HUES48 (cell line): ENCODE measurements around the gene SLCO3A1.

Source experiments
- H3K27ac ChIP-seq: one replicate; pipeline ENCODE4 v1.7.0; 2013; ENCODE audit warnings: low read depth, low read length, inconsistent platforms
- H3K27me3 ChIP-seq: 2 replicates; pipeline ENCODE4 v1.6.1; 2013; ENCODE audit warnings: mild to moderate bottlenecking, low read length; ENCODE audit not compliant: control insufficient read depth, insufficient read depth
- H3K36me3 ChIP-seq: 2 replicates; pipeline ENCODE4 v1.6.1; 2013; ENCODE audit warnings: low read length; ENCODE audit not compliant: control insufficient read depth, insufficient read depth
- H3K4me1 ChIP-seq: 2 replicates; pipeline ENCODE4 v1.6.1; 2013; ENCODE audit warnings: mild to moderate bottlenecking, low read length; ENCODE audit not compliant: control insufficient read depth, insufficient read depth
- H3K4me3 ChIP-seq: 2 replicates; pipeline ENCODE4 v1.5.1; 2013; ENCODE audit warnings: mild to moderate bottlenecking, low read depth, low read length
- H3K9ac ChIP-seq: 2 replicates; pipeline ENCODE4 v1.6.1; 2013; ENCODE audit warnings: mild to moderate bottlenecking, low read depth, low read length, moderate library complexity
- H3K9me3 ChIP-seq: 2 replicates; pipeline ENCODE4 v1.6.1; 2013; ENCODE audit warnings: low read length; ENCODE audit not compliant: control insufficient read depth, insufficient read depth

SLCO3A1 gene

DNA sequence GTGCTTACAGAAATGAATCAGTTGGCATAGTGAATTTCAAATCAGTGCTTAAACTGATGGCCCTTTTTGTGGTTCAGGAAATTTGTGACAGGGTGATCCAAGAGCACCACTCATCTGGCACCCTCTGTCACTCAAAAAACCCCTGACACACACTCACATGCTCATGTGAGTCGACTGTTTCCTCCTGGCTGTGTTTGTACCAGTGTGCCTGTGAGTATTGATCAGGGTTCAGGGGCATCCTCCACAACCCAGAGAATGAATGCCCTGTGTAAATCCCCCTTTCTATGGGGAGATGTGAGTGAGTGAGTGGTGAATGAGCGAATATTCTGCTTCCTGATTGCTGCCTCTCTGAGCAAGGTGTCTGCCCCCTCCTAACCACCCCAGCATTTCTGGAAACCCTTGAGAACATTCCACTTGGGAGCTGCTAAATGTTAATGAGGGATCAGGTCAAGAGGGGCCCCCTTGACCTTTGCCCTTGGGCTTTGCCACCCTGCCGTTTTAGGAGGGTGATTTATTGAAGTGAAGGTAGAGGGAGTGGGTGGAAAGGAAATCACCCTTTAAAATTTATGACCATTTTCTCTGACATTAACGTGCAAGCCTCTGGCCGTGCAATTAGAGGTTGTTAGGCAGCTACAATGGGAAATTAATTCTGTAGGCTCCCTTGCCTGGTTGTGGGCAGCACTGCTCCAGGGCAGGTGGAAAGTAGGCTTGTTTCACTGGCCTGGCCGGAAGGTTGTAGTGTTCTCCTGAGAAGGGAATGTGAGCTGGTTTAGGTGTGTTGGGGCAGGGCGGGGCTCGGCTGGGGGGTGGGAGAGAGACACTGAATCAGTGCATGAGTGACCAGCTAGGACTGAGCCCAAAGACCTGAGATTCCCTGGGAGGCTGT lies 87.2 kb downstream of the SLCO3A1 start:
- peaks cover 19% of the 10 kb centered on the region for H3K4me1 ChIP-seq
- no peaks in the 10 kb centered on the region for H3K9me3 ChIP-seq
- H3K27me3 ChIP-seq: no peaks in the 10 kb centered on the region
- no peak overlapping the region for H3K9ac ChIP-seq
- H3K36me3 ChIP-seq: no peaks in the 10 kb centered on the region
- H3K27ac ChIP-seq: peak overlapping the region; percentile 17
- no peak overlapping the region for H3K4me3 ChIP-seq

DNA sequence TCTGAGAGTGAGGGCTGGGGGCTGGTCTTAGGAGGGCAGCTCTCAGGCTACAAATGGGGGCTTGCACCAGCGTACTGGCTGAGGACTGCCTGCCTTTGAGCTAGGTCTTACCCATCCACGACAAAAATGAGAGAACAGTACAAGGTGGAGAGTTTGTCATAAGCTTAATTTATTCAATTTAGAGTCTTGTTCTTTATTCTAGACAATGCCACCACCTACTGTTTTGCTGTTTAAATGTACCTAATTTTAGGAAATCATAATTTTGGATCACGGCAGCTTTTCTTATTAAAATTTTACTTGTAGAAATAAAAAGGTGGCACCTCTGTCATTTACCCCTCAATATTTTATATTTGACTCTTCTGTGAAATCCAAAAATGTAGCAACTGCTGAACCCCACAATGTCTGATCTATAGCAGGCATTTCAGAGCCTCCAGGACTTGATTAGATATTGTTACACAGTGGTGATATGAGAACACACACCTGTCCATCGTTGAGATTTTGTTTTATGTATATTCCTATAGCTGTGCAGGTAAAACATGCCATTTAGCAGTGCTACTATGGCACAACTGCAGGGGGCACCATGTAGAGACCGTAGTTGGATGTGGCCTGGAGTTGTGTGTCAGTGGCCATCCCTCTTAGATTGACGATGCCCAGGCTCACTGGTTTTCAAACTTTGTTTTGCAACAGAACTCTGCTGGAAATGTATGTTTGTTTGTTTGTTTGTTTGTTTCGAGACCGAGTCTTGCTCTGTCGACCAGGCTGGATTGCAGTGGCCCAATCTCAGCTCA lies 88.6 kb downstream of the SLCO3A1 start:
- Histone ChIP-seq H3K4me3 (no peak overlapping the region), H3K27ac (no peak overlapping the region), H3K9ac (no peak overlapping the region), H3K27me3 (no peaks in the 10 kb centered on the region), H3K4me1 (peaks cover 32% of the 10 kb centered on the region), H3K36me3 (no peaks in the 10 kb centered on the region), H3K9me3 (no peaks in the 10 kb centered on the region)

DNA sequence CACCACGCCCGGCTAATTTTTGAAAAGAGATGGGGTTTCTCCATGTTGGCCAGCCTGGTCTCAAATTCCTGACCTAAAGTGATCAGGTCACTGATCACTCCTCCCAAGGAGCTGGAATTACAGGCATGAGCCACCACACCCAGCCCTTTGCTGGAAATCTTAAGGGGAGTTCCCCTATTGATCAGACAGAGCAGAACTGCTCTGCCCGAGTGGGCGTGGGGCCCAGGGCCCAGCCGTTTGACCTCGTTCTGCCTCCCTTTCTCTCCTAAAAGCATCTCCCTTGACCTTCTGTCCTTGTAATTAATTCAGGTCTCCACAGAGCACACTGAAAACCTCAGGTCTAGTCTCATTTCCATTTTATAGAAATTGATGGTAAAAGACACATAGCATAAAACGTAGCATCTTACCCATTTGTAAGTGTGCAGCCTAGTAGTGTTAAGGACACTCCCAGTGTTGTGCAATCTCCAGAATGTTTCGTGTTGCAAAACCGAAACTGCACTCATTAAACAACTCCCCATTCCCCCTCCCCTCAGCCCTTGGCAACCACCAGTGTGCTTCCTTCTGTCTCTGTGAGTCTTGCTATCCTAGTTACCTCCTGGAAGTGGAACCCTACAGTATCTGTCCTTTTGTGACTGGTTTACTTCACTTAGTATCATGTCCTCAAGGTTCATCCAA lies 89.3 kb downstream of the SLCO3A1 start:
- H3K27ac ChIP-seq: peak overlapping the region; percentile 31
- H3K36me3 ChIP-seq: no peaks in the 10 kb centered on the region
- H3K9ac ChIP-seq: no peak overlapping the region
- no peak overlapping the region for H3K4me3 ChIP-seq
- peaks cover 40% of the 10 kb centered on the region for H3K4me1 ChIP-seq
- no peaks in the 10 kb centered on the region for H3K27me3 ChIP-seq
- no peaks in the 10 kb centered on the region for H3K9me3 ChIP-seq

- Histone ChIP-seq H3K9me3 (no peaks in the 10 kb centered on the region), H3K36me3 (no peaks in the 10 kb centered on the region), H3K27me3 (no peaks in the 10 kb centered on the region), H3K9ac (no peak overlapping the region), H3K27ac (no peak overlapping the region), H3K4me1 (peaks cover 52% of the 10 kb centered on the region), H3K4me3 (no peak overlapping the region)
These were observed 90.8 kb downstream of the SLCO3A1 start for GRCh38 chr15:91944331-91944730.

- Histone ChIP-seq H3K9ac (no peak overlapping the region), H3K36me3 (no peaks in the 10 kb centered on the region), H3K9me3 (no peaks in the 10 kb centered on the region), H3K27ac (no peak overlapping the region), H3K4me3 (no peak overlapping the region), H3K27me3 (no peaks in the 10 kb centered on the region), H3K4me1 (peaks cover 55% of the 10 kb centered on the region)
These were observed 91.9 kb downstream of the SLCO3A1 start for GRCh38 chr15:91945385-91945784.

DNA sequence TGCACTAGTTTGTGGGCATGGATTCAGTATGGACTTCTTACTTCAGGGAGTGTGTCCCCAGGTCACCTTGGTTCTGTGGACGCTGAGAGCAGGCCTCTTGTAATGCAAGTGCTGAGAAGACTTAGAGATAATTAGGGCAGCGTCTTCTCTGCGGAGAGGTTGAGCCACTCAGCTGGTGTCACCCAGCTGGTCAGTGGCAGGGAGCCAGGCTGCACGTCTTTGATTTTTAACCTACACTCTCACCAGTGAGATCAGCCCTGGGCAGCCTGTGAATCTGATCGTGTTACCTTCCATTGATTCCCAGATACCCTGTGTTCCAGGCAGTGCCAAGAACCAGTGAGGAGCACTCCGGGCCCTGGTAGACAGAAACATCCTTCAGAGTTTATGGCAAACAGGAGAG lies 92.6 kb downstream of the SLCO3A1 start:
- H3K9ac ChIP-seq: no peak overlapping the region
- no peak overlapping the region for H3K27ac ChIP-seq
- peaks cover 55% of the 10 kb centered on the region for H3K4me1 ChIP-seq
- no peaks in the 10 kb centered on the region for H3K9me3 ChIP-seq
- H3K27me3 ChIP-seq: no peaks in the 10 kb centered on the region
- no peak overlapping the region for H3K4me3 ChIP-seq
- no peaks in the 10 kb centered on the region for H3K36me3 ChIP-seq

DNA sequence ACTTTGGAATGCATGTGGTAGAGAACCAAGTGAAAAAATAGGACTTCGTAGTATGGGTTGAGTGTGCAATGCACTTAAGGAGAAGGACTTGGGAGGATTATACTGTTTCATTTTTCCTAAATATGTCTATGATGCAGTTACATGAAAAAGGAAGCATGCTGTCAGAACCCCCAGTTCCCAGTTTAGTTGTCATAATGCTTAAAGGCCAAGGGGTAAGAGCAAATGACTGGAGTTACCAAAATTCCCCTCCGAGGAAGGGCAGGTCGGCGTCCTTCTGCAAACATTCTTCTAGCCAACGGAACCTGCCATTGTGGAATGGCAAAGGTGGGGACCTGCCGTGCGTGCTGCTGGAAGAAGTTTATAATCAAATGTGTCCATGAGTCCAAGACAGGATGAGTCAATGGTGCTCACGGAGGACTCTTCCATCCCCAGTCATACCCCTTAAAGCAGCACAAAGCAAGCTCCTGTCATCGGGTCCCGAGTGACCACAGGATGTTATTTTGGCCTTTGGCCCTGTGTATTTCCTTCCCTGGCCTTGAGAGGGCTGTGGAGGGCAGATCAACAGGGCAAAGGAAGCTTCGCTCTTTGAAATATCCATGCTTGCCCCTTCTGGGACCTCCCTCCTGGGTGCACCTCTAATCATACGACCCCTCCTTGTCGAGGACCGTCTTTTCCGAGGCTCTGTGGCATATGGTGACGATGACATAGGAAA lies 93.2 kb downstream of the SLCO3A1 start:
- Histone ChIP-seq H3K9me3 (no peaks in the 10 kb centered on the region), H3K4me3 (no peak overlapping the region), H3K27ac (peak overlapping the region; percentile 90), H3K27me3 (no peaks in the 10 kb centered on the region), H3K9ac (no peak overlapping the region), H3K4me1 (peaks cover 57% of the 10 kb centered on the region), H3K36me3 (no peaks in the 10 kb centered on the region)

GRCh38 chr15:91947293-91947679 lies 93.8 kb downstream of the SLCO3A1 start:
- Histone ChIP-seq H3K9ac (peak overlapping the region; percentile 50), H3K4me3 (no peak overlapping the region), H3K4me1 (peaks cover 57% of the 10 kb centered on the region), H3K36me3 (no peaks in the 10 kb centered on the region), H3K9me3 (no peaks in the 10 kb centered on the region), H3K27ac (peak overlapping the region; percentile 90), H3K27me3 (no peaks in the 10 kb centered on the region)

GRCh38 chr15:91947683-91948608 lies 94.4 kb downstream of the SLCO3A1 start:
- H3K9ac ChIP-seq: peak overlapping the region; percentile 50
- no peaks in the 10 kb centered on the region for H3K36me3 ChIP-seq
- peak overlapping the region; percentile 90 for H3K27ac ChIP-seq
- peaks cover 57% of the 10 kb centered on the region for H3K4me1 ChIP-seq
- H3K9me3 ChIP-seq: no peaks in the 10 kb centered on the region
- no peak overlapping the region for H3K4me3 ChIP-seq
- no peaks in the 10 kb centered on the region for H3K27me3 ChIP-seq

DNA sequence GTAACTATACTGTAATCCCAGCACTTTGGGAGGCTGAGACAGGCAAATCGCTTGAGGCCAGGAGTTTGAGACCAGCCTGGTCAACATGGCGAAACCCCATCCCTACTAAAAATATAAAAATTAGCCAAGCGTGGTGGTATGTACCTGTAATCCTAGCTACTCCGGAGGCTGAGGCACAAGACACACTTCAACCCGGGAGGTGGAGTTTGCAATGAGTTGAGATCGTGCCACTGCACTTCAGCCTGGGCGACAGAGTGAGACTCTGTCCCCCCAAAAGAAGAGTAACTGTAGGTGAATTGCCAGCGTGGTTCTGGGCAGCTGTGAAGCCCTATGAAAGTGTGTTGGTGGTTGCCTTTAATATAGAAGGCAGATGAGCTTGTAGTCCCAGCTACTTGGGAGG lies 95.9 kb downstream of the SLCO3A1 start:
- no peak overlapping the region for H3K27ac ChIP-seq
- no peaks in the 10 kb centered on the region for H3K9me3 ChIP-seq
- H3K4me1 ChIP-seq: peaks cover 57% of the 10 kb centered on the region
- H3K4me3 ChIP-seq: no peak overlapping the region
- H3K36me3 ChIP-seq: no peaks in the 10 kb centered on the region
- H3K27me3 ChIP-seq: no peaks in the 10 kb centered on the region
- no peak overlapping the region for H3K9ac ChIP-seq
